HCT116 (cell line): Measurements from ENCODE around the gene ADGRG7. TPM values are rescaled to one million over a fixed set of nuclear protein-coding genes. Genes with fewer than 3 reads are reported as not detected.

Experiments
- ATAC-seq: fragments of 200-7000 bp; cut with Tn5 transposase; 2 replicates; pipeline ENCODE4 v1.9.1; 2020; ENCODE audit warnings: mild to moderate bottlenecking, moderate library complexity
- BruUV-seq: library from RNA; stranded (reverse); fragments of 400-500 nt; replicated peaks from 2 replicates; lab custom pipeline; 2021; lab: Mats Ljungman, UMichigan
- CTCF ChIA-PET: fragments of 300-600 bp; sonication (Branson Sonifier 250); formaldehyde crosslinking; loops from one replicate; lab custom pipeline; 2021; ENCODE audit warnings: antibody characterized with exemption; lab: Charles Lee
- POLR2A ChIA-PET: fragments of 300-600, 350-600 bp; sonication (Branson Sonifier 250); formaldehyde crosslinking; loops from one replicate; lab custom pipeline; 2021; ENCODE audit warnings: antibody characterized with exemption; lab: Charles Lee
- RAD21 ChIA-PET, 2 experiments: fragments of 300-600 bp; sonication (Branson Sonifier 250); formaldehyde crosslinking; loops; one replicate each; lab custom pipeline; 2023; ENCODE audit warnings: low total read pairs in 2 of 2; ENCODE audit not compliant: uncharacterized antibody in 2 of 2, unreplicated experiment in 2 of 2, low non-redundant PET in 1 of 2; lab: Charles Lee
- DNase-seq: peaks from one replicate; pipeline ENCODE4 v3.0.0-alpha.2; 2010; ENCODE audit warnings: low read depth, low spot score
- H2AFZ ChIP-seq: fragments of 200-600 bp; shearing (Covaris generic), sonication (generic); 2 replicates; pipeline ENCODE4 v1.6.1; 2017; ENCODE audit warnings: low read depth, mixed run types, mixed read lengths, antibody characterized with exemption, low read length; ENCODE audit not compliant: poor library complexity, severe bottlenecking
- H3K27ac ChIP-seq: 2 replicates; pipeline ENCODE4 v1.5.1; 2012; ENCODE audit warnings: low read depth, low read length
- H3K27me3 ChIP-seq: fragments of 200-600 bp; sonication (generic); 2 replicates; pipeline ENCODE4 v1.6.1; 2016; ENCODE audit warnings: mixed run types, low read length, mixed read lengths; ENCODE audit not compliant: insufficient read depth
- H3K36me3 ChIP-seq, 2 experiments: fragments of 200-500 bp in 1 of 2; fragments of 200-600 bp in 1 of 2; sonication (Bioruptor generic) in 1 of 2; sonication (generic) in 1 of 2; 2 replicates each; pipeline versions ENCODE4 v1.5.1 to v1.6.1; 2014 to 2016; ENCODE audit warnings: low read length in 2 of 2, inconsistent platforms in 1 of 2, mixed read lengths in 1 of 2, mixed run types in 1 of 2; ENCODE audit not compliant: insufficient read depth in 2 of 2, control insufficient read depth in 1 of 2
- H3K4me1 ChIP-seq, 2 experiments: fragments of 200-600 bp in 1 of 2; sonication (generic) in 1 of 2; 2 replicates each; pipeline versions ENCODE4 v1.5.1 to v1.6.1; 2012 to 2017; ENCODE audit warnings: low read length in 2 of 2, inconsistent platforms in 1 of 2, mild to moderate bottlenecking in 1 of 2, mixed read lengths in 1 of 2, mixed run types in 1 of 2, moderate library complexity in 1 of 2; ENCODE audit not compliant: insufficient read depth in 2 of 2, control insufficient read depth in 1 of 2
- H3K4me2 ChIP-seq: fragments of 200-600 bp; sonication (generic); 2 replicates; pipeline ENCODE4 v1.6.1; 2017; ENCODE audit warnings: mixed run types, low read length, mixed read lengths
- H3K4me3 ChIP-seq, 2 experiments: fragments of 200-600 bp in 1 of 2; sonication (generic) in 1 of 2; replicated peaks in 1 of 2; 2 replicates each; pipeline ENCODE4 v1.5.1; 2011 to 2016; ENCODE audit warnings: low read length in 2 of 2, control low read depth in 1 of 2, low read depth in 1 of 2, mild to moderate bottlenecking in 1 of 2, mixed read lengths in 1 of 2, mixed run types in 1 of 2
- H3K79me2 ChIP-seq: fragments of 200-600 bp; sonication (generic); 2 replicates; pipeline ENCODE4 v1.6.1; 2017; ENCODE audit warnings: mild to moderate bottlenecking, mixed run types, low read length, moderate library complexity, mixed read lengths; ENCODE audit not compliant: insufficient read depth
- H3K9ac ChIP-seq: fragments of 200-600 bp; sonication (generic); 2 replicates; pipeline ENCODE4 v1.6.1; 2016; ENCODE audit warnings: low read length, mixed read lengths
- H3K9me2 ChIP-seq: fragments of 200-600 bp; sonication (generic), shearing (Covaris generic); 2 replicates; pipeline ENCODE4 v1.6.1; 2017; ENCODE audit warnings: mixed run types, mild to moderate bottlenecking, moderate library complexity; ENCODE audit not compliant: insufficient read depth
- H3K9me3 ChIP-seq, 2 experiments: fragments of 200-500 bp in 1 of 2; fragments of 200-600 bp in 1 of 2; sonication (Bioruptor generic) in 1 of 2; sonication (generic) in 1 of 2; 2 replicates each; pipeline ENCODE4 v1.6.1; 2014 to 2017; ENCODE audit warnings: low read length in 2 of 2, mixed read lengths in 2 of 2, inconsistent platforms in 1 of 2, low read depth in 1 of 2, mild to moderate bottlenecking in 1 of 2, mixed run types in 1 of 2, moderate library complexity in 1 of 2; ENCODE audit not compliant: control insufficient read depth in 1 of 2, insufficient read depth in 1 of 2
- H4K20me1 ChIP-seq: fragments of 200-600 bp; sonication (generic), shearing (Covaris generic); 2 replicates; pipeline ENCODE4 v1.6.1; 2017; ENCODE audit warnings: mixed run types, mild to moderate bottlenecking, moderate library complexity; ENCODE audit not compliant: insufficient read depth
- ATF3 ChIP-seq: IDR thresholded peaks from 2 replicates; pipeline ENCODE4 v1.6.1; 2012
- CEBPB ChIP-seq: IDR thresholded peaks from 2 replicates; pipeline ENCODE4 v1.6.1; 2012; ENCODE audit warnings: low read depth
- CTCF ChIP-seq, 3 experiments: fragments of 200-600 bp in 1 of 3; sonication (generic) in 1 of 3; IDR thresholded peaks in 2 of 3; conservative IDR thresholded peaks in 1 of 3; 2 replicates each; pipeline ENCODE4 v1.5.1; 2012 to 2017; ENCODE audit warnings: low read depth in 2 of 3, low read length in 2 of 3, antibody characterized with exemption in 1 of 3, borderline replicate concordance in 1 of 3, control low read depth in 1 of 3, mild to moderate bottlenecking in 1 of 3, mixed read lengths in 1 of 3, mixed run types in 1 of 3, moderate library complexity in 1 of 3; ENCODE audit not compliant: insufficient read depth in 1 of 3
- EGR1 ChIP-seq: IDR thresholded peaks from 2 replicates; pipeline ENCODE4 v1.6.1; 2012; ENCODE audit warnings: low read depth
- ELF1 ChIP-seq: IDR thresholded peaks from 2 replicates; pipeline ENCODE4 v1.6.1; 2012; ENCODE audit warnings: low read depth, borderline replicate concordance
- EZH2phosphoT487 ChIP-seq: fragments of 200-600 bp; IDR thresholded peaks from 2 replicates; pipeline ENCODE4 v1.6.1; 2018; ENCODE audit warnings: antibody characterized with exemption, borderline replicate concordance
- POLR2AphosphoS5 ChIP-seq: IDR thresholded peaks from 2 replicates; pipeline ENCODE4 v1.6.1; 2011; ENCODE audit warnings: mild to moderate bottlenecking, low read depth, low read length, moderate library complexity
- RAD21 ChIP-seq: IDR thresholded peaks from 2 replicates; pipeline ENCODE4 v1.6.1; 2012; ENCODE audit warnings: low read depth, mild to moderate bottlenecking
- REST ChIP-seq: IDR thresholded peaks from 2 replicates; pipeline ENCODE4 v1.6.1; 2012; ENCODE audit warnings: low read depth
- TCF7L2 ChIP-seq: IDR thresholded peaks from 2 replicates; pipeline ENCODE4 v1.7.0; 2011; ENCODE audit warnings: borderline replicate concordance, inconsistent platforms; ENCODE audit not compliant: insufficient read depth, insufficient read length; ENCODE audit errors: extremely low read depth
- YY1 ChIP-seq: IDR thresholded peaks from 2 replicates; pipeline ENCODE4 v1.6.1; 2011; ENCODE audit warnings: low read length, low read depth, moderate library complexity, mild to moderate bottlenecking; ENCODE audit not compliant: insufficient replicate concordance; ENCODE audit errors: extremely low read depth
- ZBTB33 ChIP-seq: IDR thresholded peaks from 2 replicates; pipeline ENCODE4 v1.6.1; 2011; ENCODE audit warnings: mild to moderate bottlenecking, low read length, moderate library complexity; ENCODE audit not compliant: insufficient replicate concordance; ENCODE audit errors: extremely low read depth
- ZFX ChIP-seq: fragments of 450-650 bp; IDR thresholded peaks from 2 replicates; pipeline ENCODE4 v1.6.1; 2017
- intact Hi-C: fragments of 100-400 bp; cut with micrococcal nuclease; formaldehyde crosslinking; loops from 2 replicates; pipeline ENCODE4 v1.10.0; 2022
- total RNA-seq: library from RNA; stranded (reverse); gene quantifications from one replicate; pipeline ENCODE4 v1.2.1, GENCODE V29; 2021; ENCODE audit not compliant: unreplicated experiment

The ADGRG7 gene
- total RNA-seq, 1 experiment from 2014 or later: not detected

- Histone ChIP-seq H3K9me2 (no peaks in the 10 kb centered on the region), H2AFZ (no peak overlapping the region), H3K9me3 (no peaks in the 10 kb centered on the region), H3K9ac (no peak overlapping the region), H3K79me2 (peaks cover 98% of the 10 kb centered on the region), H4K20me1 (peaks cover 15% of the 10 kb centered on the region; the same call in 1 of the 2 replicates), H3K4me3 (no peak overlapping the region), H3K4me1 (no peaks in the 10 kb centered on the region), H3K27me3 (no peaks in the 10 kb centered on the region), H3K27ac (no peak overlapping the region), H3K4me2 (no peak overlapping the region), H3K36me3 (peaks cover 21 to 35% of the 10 kb centered on the region in 2 experiments)
- DNase-seq: no peak
- POLR2A ChIA-PET: no interaction called here
- RAD21 ChIA-PET: no interaction called here
- intact Hi-C loops: no loop called here
- no peak for TF ChIP-seq RAD21
- no peak for TF ChIP-seq EZH2phosphoT487
- TF ChIP-seq EGR1: no peak
- no peak for TF ChIP-seq CEBPB
- no peak for TF ChIP-seq POLR2AphosphoS5
- no peak for TF ChIP-seq ZBTB33
- no peak for TF ChIP-seq ZFX
- TF ChIP-seq REST: no peak
- TF ChIP-seq ATF3: no peak
- TF ChIP-seq TCF7L2: no peak
- no peak for TF ChIP-seq YY1
- TF ChIP-seq CTCF (IDR thresholded peaks at IDR 0.05 in 2 of 3, conservative IDR thresholded peaks at IDR 0.05 in 1 of 3; ENCODE audit: borderline replicate concordance in 1 of 3, insufficient read depth in 1 of 3, low read depth in 2 of 3, low read length in 2 of 3): no peak
- TF ChIP-seq ELF1: no peak
- CTCF ChIA-PET: interaction anchor here (0.8 to 1.6 kb wide), 3 partner anchors 14 to 263 kb away, joined by 3 read pairs; no protein-coding TSS in a partner anchor
- no TSS peak for BruUV-seq
- ATAC-seq: no peak
These were observed 116.6 kb downstream of the ADGRG7 start for GRCh38 chr3:100725935-100726513.
